HG02763 (cell line): ENCODE data around the gene RNF144A.
"Not testable (repeated sequence)": the region's sequence is repeated elsewhere in the genome, so short reads cannot be mapped to it uniquely, and the experiment has no call there.

Experiments used
- ATAC-seq: cut with Tn5 transposase; IDR thresholded peaks from one replicate; pipeline ENCODE4 v1.9.1; 2021; ENCODE audit warnings: mild to moderate bottlenecking, moderate library complexity; ENCODE audit not compliant: unreplicated experiment

The RNF144A gene

DNA sequence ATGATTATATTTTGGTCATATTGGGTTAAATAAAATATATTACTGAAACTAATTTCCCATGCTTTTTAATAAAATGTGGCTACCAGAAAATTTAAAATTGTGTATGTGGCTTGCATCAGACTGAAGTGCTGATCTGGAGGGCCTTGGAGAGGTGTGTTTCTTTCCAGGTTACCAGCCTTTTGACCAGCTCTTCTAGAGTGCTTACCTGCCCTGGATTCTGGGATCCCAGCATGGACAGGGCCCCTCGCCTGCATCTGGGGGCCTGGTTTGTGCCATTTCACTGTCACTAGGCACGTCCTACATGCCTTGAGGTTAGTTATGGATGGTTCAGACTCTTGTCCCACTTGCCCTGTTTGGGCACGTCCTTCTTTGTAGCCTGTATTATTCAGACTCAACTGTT is 10.5 kb downstream of the RNF144A start:
- ATAC-seq, result no peak

DNA sequence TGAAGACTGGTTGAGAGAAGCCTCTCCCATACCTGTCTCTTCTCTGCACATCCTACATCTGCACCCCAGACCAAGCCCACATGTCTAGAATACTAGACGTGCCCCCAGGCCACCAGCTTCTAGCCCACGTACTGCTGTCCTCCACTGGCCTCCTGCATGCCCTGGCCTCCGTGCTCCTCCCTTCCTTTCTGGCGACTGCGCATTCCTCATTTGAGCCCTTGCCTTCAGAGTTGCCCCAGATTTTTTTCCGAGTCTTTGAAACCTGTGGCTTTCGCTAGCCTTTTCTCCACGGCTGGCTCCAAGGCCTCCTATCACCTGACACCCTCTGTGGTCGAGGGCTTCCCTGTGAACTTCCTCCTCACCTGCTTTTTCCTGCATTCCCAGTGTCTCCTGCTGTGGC is 11.2 kb downstream of the RNF144A start:
- ATAC-seq, result no peak

DNA sequence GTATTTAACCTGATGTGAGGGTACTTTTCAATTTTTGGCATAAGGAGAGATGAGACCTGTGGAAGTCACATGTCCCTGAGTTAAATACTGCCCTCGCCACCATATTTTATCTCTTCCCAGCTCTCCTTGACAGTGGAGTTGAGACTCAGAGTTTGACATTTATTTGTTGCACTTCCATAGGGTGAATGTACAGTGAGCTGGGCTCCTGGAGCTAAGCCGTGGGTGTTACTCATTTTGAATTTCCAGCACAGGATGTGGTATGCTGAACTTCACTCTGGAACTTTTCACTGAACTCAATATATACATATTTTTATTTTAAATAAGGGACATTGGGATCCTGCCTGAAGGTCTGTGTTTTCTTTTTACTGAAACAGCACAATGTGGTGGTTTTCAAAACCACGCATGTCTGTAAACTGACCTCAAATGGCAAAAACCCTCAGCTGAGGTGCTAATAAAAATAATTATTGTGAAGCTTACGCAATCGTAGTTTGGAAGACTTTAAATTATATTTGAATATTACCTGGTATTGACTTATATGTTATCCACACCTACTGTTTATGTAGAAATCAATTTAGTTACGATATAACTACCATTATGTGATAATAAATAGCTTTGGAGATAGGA is 12.1 kb downstream of the RNF144A start:
- no peak for ATAC-seq

DNA sequence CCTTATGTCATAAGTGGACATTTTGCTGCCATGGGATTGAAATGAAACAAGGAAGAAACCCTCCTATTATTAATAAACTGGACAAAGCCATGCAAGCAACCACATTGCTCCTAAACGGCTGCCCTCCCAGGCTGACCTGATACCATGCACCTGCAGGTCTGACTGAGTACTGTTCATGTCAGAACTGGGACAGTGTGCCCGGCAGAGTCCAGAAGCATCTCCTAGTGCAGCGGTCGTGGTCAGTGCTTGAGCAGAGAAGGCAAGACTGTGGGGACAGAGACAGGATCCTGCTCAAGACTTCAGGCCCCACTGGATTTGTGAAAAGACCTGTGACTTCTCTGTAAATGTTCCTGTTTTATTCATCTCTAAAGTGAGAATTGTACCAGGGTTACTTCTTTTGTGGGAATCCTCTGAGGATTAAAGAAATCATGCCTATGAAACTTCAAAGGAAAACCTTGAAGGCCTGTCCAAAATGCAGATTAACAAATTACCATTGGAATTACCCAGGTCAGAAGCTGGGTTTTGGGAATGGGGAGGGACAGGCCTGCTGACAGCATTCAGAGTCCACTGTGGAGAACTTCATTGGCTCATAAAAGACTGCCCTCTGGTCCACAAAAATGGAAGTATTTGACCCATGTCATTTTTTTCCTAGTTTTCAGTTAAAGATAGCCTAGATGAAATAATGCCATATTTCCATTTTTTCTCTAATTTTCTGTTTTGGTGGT is 13.9 kb downstream of the RNF144A start:
- ATAC-seq, result no peak

DNA sequence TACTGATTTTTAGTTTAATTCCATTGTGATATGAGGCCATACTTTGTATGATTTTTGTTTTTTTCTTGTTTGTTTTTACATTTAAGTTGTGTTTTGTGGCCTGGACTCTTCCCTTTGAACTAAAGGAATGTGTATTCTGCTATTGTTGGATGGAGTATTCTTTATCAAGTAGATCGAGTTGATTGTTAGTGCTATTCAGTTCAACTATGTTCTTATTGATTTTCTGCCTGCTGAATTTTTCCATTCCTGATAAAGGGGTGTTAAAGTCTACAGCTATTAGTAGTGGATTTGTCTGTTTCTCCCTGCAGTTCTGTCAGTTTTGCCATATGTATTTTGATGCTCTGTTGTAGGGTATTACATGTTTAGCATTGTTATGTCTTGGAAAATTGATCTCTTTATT is 14.5 kb downstream of the RNF144A start:
- ATAC-seq, result no peak

DNA sequence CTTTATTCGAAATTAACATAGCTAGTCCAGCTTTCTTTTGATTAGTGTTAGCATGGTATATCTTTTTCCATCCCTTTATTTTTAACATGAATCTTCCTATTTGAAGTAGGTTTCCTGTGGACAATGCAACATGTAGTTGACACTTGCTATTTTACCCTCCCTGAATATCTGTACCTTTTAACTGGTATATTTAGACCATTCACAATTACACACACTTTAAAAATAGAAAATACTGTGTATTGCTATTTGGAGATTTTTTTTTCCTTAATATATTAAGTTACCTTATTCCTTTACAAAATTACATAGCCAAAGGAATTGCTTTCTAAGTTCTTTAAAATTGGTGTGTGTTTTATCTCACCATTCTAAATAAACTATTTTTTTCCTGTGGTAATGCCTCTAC is 15.0 kb downstream of the RNF144A start:
- ATAC-seq, result no peak

DNA sequence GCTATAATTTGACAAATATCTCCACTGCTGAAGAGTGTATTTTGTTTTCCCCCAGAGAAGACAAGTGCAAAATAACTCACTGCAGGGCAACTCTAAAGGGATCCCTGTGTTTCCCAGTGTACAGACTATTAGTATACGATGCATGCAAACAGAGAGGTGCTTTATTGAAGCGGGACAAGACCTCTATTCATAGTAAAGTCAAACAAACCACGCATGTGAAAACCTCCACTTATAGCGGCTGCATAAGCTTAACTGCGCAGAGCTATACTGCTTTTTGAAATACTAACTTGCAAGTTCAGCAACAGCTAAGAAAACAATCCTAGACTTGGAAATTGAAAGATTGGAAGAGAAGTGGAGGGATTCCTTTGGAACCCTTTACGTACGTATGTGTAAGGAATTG is 15.6 kb downstream of the RNF144A start:
- no peak for ATAC-seq

DNA sequence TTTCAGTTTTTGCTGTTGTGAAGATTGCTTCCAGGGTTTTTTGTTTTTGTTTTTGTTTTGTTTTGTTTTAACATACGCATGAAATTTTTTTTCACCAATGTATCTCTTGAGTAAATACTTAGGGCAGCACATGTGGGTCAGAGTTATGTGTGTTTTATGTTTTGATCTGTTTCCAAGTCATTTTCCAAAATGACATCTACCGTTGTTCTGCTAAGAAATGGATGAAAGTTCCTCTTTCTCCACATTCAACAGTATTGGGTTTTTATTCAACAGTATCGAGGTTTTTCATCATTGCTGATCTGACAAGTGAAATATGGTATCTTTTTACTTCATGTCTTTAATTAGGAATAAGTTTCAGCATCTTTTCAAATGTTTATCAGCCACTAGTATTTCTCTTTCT is 16.7 kb downstream of the RNF144A start:
- no peak for ATAC-seq

DNA sequence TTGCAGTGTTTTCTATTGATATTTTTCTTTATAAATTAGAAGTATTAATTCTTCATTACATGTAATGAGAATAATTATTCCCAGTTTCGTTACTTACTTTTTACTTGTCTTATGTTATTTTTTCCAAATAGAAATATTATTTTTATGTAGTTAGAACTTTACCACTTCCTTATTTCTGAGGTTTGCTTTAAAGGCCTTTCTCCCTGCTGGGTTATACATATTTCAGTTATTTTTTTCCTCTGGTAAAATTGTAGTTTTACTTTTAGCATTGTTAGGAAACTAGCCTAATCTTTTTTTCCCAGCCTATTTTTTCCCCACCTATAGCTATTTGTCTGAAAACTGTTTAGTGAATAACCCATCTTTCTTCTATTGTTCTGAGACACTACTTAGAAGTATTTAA is 17.1 kb downstream of the RNF144A start:
- ATAC-seq, result no peak

DNA sequence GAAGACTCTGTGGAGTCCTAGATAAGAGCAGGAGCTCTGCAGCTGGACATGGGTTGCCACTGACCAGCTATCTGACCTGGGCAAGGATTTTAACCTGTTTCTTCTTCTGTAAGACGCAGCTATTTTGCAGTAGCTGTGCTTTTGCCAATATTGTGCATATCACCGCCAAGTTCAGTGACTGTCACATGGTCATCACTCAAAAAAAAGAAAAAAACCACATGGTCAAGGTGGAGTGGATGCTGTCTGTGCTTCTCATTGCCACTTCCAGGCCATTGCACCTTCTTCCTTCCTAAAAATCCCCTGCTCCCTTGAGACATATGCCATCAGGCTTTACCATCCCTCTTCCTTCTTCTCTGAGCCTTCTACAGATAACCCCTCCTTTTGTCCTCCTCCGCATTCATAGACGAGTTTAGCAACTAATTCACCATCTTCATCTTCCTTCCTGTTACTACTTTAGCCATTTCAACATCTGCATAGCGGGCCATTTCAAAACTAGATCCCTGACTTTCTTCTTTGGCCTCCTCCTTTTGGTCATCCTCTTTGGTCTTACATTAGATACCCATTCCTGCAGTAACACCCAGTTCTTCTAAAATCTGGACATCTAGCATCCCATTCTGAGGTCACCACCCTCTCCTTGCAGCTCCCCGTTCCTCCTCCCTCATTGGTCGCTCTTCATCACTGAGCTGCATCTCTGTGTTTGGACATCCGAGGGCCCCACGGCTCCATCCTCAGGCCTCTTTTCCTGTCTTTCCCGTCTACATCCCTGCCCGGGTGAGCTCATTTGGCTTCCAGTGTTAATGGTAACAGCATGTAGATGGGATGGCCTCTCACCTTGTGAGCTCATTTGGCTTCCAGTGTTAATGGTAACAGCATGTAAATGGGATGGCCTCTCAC is 17.8 kb downstream of the RNF144A start:
- ATAC-seq, result no peak

DNA sequence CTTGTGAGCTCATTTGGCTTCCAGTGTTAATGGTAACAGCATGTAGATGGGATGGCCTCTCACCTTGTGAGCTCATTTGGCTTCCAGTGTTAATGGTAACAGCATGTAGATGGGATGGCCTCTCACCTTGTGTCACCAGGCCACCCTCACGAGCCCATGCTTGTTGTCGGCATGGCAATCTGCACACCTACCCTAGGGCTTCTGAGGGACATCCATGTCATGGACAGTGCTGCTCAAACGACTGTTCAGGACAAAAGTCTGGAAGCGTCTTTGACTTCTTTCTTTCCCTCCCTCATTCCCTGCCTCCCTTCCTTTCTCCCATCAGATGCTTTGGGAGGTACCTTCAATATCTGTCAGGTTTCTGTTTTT is 18.4 kb downstream of the RNF144A start:
- not testable (repeated sequence) for ATAC-seq

DNA sequence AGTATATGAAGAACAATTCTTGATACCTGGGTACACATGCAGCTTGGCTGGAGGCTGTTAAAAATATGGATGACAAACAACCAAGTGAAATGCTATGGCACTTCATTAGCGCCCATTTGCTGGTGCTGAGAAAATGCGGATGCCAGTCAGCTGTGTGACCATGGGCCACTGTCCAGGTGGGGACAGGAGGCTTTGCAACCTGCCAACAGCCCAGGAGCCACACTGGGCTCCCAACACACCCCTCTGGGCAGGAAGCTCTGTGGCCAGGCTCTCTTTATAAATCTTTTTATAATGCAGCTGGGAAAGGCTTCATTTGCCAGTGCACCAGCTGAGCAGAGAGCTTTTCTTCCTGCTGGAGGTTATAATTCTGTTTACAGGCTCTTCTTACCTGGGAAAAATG is 19.9 kb downstream of the RNF144A start:
- no peak for ATAC-seq

DNA sequence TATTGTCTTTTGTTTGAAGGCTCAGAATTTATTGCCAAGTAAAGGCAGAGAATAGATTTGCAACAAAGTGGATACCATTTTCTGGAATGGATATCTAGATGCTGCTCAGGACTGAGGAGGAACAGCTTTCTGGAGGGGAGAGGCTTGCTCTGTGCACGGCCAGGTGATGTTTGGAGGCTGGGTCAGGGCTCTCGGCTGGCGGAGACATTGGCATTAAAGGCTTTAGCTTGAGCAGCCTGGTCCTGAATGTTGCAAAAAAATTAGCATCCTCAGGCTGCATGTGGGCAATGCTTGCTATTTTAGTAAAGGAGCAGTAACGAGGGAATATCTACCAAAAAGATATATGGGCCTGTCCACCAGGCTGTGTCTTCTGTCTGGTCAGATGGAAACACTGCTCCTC is 20.4 kb downstream of the RNF144A start:
- ATAC-seq, result no peak

DNA sequence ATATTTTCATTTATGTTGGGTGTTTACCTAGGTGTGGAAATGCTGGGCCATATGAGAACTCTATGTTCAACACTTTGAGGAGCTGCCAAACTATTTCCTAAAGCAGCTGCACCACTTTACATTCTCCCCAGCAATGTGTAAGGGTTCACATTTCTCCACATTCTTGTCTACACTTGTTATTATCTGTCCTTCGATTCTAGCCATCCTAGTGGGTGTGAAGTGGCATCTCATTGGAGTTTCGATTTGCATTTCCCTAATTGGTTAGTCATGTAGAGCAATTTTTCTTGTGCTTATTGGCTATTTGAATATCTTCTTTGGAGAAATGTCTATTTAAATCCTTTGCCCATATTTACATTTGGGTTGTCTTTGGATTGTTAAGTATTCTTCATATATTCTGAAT is 21.9 kb downstream of the RNF144A start:
- ATAC-seq, result no peak

DNA sequence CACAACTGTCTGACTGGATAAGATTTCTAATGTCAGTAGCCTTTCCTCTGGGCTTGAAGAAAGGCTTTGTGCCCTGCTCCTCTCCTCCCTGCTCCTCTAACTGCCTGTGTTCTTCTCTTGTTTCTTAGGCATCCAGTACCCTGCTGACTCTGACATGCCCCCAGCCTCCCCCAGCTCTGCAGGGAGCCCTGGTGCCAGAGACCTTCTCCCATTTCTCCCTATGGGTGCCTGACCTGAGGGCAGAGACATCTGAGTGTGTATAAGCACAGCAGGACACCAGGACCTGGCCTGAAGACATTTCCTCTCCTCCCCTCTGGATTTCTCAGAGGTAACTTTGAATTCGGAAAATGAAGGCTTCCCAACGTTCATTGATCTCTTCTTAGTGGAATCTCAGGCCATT is 23.6 kb downstream of the RNF144A start:
- no peak for ATAC-seq

DNA sequence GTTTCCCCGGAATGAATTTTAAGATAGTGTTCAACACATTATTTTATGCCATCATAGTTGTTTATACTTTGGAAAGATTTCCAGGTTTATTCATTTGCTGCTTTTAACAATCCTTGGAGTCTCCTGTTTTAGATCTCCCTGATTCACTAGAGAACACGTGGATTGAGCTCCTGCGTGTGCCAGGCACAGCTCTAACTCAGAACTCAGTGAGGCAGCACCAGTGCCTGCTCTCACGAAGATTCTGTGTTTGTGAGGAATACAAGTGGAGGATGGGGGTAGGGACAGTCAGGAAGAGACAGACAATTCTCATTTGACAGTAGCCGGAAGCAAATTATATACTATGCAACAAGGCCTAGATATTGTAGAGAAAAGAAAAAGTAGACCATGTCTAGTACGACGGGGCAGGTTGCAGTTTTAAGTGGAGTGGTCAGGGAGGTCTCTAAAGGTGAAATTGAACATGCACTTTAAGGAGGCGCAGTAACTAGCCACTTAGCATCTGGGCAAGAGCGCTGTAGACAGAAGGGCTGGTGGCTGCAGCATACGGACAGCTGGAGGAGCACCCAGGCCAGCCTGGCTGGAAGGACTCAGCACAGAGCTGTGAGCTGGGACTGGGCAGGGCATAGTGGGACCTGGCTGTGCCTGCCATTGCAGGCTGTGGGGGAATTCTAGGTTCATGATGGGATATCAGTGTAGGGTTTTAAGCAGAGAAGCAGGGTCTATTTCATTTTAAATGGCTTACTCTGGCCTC is 24.3 kb downstream of the RNF144A start:
- ATAC-seq, result no peak

DNA sequence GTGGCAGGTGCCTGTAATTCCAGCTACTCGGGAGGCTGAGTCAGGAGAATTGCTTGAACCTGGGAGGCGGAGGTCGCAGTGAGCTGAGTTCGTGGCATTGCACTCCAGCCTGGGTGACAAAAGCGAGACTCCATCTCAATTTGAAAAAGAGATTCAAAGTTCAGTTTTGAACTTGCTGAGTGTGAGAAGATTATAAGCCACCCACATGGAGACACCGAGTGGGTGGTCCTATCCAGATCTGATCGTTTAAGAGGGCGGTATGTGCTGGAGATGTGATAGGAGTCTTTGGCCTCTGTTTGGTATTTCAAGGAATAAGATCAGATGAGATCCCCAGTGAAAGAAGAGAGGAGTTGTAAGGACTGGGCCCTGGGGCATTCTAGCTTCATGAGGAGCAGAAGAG is 25.6 kb downstream of the RNF144A start:
- no peak for ATAC-seq

DNA sequence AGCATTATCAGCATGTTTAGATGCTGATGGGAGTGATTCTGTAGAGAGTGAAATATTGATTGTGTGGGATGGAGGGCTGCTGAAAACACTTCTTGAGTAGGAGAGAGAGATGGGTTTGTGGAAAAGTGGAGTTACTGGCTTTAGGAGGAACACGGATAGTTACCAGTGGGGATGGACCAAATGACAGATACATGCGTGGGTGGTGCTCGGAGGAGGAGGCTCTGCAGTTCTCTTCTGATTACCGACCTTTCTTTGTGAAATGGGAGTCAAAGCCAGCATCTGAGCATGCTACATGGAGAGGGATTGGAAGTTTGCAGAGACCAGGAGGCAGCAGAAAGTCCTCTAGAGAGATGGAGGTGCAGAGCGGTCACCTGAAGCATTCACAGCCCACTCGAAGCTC is 26.3 kb downstream of the RNF144A start:
- no peak for ATAC-seq

DNA sequence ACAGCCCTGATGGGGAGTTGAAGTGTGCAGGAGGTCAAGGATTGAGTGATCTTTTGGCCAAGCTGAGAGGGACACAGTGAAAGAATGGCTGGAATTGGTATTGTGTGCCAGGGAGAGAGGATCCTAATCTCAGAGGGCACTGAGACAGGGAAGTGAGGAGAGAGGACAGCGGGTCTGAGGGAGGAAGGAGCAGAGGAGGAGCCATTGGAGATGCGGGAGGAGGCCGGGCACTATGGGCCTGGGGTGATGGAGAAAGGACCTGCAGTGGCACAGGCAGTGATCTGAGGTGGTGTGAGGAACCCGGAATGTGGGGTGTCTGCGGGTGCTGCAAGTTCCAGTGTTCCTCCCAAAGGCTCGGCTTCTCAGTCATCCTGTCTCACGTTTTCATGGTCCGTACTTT is 26.8 kb downstream of the RNF144A start:
- ATAC-seq, result no peak

DNA sequence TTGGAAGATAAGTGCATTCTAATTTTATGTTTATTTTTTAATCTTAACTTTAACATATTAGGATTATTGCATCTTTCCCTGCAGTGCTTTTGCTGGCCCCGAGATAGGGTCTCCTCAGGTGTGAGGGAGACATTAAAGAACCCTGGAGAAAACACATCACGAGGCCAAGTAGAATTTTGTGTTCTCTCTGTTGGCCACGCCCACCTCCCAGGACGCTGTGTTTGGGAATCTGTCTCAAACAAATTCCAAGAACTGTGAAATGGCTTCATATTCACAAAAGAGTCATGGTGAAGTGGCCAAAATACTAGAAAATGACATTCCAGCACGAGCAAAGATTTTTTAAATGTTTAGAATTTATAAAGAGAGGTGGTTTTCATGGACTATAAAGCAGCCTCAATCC is 27.3 kb downstream of the RNF144A start:
- no peak for ATAC-seq

DNA sequence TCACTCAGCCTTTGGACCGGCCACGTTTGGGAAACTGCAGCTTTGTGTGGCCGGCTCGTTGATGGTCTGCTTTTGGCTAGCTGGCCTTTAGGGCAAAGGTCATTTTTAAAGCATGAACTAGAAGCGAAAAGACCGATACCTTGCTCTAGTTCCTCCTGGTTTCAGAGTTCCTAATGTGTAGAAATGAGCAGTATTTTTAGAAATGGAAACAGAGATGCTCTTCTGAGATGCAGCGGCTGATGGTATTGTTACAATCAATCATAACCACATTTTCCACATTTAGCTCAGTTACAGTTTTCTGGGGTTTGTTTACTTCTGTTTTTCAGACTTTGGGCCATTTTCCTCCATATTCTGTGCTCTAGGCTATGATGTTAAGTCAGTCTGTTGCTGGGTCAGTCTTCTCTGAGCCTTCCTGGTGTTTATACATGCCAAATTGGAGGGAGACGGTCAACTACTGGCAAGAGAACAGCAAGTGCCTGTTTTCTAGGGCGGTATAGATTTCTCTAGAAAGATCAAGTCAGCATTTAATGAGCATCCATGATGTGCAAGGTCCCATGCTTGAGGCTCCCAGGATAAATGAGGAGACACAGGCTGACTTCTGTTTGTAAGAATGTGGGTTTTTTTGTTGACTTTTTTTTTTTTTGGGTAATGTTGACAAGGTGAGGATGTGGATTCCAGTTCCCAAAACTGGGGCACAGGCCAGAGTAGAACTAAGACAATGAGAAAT is 28.0 kb downstream of the RNF144A start:
- ATAC-seq, result peak; percentile 88
